CD4-positive, alpha-beta T cell treated with Interleukin-10 for 1 hour (primary cell): ENCODE results near the gene MAU2.

Source experiments
- DNase-seq: peaks from one replicate; pipeline ENCODE4 v3.0.0-alpha.2; 2020

Gene MAU2

GRCh38 chr19:19306191-19306590 is 14.4 kb upstream of the MAU2 start:
- DNase-seq, result no peak

GRCh38 chr19:19308373-19308772 is 12.3 kb upstream of the MAU2 start:
- DNase-seq, result no peak

GRCh38 chr19:19315444-19315843 is 5.2 kb upstream of the MAU2 start:
- DNase-seq, result no peak

GRCh38 chr19:19316082-19316481 is 4.5 kb upstream of the MAU2 start:
- DNase-seq, result no peak

DNA sequence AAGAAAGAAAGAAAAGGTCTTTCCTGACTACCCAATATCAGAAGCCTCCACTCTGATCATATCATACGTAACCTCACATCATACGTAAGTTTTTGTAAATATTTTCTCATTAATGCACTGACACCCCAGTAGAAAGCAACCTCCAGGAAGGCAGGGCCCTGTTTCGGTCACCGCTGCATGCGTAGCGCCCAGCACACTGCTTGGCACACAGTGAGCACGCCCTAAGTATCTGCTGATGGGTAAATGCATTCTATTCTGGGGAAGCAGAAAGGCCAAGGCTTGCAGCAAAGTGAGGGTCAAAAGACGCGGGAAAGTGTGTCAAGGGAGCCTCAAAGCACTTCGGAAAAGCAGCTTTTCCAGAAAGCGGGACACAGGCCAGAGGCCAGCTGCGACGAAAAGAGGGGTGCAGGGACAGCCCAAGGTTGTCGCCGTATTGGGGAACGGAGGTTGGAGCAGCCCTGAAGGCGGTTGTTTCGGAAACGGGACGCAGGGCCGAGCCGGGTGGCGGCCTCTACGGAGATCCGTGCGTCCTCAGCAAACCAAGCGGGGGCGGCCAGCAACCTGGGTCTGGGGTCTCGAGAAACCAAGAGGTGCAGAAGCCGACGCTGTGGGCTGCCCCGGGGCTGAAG is 783 bp upstream of the MAU2 start:
- peak; percentile 4 for DNase-seq

DNA sequence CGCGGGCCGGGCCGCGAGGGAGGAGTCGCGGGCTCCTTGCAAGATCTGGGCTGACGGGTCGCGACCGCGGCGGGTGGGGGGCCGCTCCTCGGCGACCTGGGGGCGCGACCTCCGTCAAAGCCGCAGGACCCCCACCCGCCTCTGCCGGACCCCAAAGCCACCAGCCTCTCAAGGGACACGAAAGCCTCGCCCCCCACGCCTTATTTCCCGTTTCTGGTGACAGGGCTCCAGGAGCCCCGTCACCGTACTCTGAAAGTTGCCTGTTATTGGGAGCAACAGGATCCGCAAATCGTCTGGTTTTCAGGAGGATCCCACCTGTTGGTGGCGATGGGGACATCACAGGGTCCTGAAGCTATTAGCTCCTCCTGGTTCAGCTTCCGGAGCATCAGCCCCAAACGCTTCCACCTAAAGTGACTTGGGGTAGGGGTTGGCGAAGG is 530 bp downstream of the MAU2 start:
- DNase-seq, result no peak

DNA sequence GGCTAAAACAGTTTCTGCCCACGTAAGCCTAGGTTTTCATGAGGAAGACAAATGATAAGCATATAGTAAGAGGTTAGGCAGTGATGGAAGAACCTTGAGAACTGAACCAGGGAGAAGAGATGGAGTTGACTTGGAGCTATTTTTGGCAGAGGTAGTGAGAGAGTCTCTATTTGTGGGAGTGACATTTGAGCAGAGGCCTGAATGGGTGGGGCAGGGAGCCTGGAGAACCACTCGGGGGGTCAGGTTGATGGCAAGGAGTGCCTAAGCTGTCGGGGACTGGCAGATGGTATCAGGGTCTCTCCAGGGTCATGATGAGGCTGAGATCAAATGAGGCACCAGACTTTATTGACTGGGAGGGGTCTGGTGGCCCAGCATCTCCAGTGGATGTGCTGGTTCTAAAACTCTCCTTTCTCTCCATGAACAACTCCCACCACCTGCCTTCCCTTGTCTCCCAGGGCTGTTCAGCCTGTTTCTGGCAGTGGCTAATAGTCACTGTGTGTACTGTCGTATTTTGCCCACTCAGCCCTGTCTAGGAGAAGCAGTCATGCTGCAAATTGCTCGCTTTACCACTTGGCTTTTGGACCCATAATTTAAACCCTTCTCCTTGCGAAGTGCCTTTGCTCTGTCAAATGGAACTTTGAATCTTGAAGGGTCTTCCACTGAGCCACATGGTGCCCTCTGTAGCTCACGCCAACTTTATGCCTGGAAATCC is 3.6 kb downstream of the MAU2 start:
- no peak for DNase-seq

- DNase-seq, result no peak
Observed at GRCh38 chr19:19327672-19328071, 7.0 kb downstream of the MAU2 start.

DNA sequence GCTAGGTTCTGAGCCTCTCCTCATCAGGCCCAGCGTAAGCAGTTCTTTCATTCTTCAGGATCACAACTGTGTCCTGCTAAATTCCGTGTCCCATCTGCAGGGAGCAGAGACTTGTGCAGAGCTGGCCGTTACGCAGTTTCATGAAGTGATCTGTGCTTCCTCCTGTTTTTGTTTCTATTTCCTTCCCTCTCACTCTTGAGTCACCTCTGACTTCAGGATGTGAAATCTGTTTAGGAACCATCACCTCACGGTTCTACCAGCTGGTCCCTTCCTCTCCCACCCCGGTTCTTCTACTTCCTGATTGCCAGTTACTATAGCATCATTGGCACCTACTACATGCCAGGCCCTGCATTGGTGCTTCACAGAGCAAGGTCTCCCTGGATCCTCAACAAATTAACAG is 8.5 kb downstream of the MAU2 start:
- no peak for DNase-seq

GRCh38 chr19:19334063-19334988 is 13.7 kb downstream of the MAU2 start:
- no peak for DNase-seq

DNA sequence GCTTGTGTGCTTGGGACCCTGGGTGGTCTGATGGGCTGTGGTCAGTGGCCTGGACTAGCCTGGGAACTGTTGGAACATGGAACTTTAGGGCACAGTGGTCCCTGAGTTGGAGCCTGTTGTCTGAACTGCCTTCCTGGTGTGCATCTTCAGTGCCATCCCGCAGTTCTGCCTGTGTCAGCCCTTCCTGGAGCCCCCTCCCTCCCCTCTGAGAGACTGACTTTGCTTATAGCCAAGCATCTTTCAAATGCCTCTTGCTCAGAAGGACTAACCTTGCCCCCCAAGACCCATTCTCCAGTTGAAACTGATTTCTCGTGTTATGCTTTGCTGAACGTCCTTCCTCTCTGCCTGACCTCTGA is 14.3 kb downstream of the MAU2 start:
- no peak for DNase-seq

- DNase-seq, result no peak
Observed at GRCh38 chr19:19335408-19336158, 15.0 kb downstream of the MAU2 start.

GRCh38 chr19:19336597-19336996 is 16.0 kb downstream of the MAU2 start:
- DNase-seq, result no peak

- DNase-seq, result no peak
Observed at GRCh38 chr19:19337120-19337519, 16.5 kb downstream of the MAU2 start.

DNA sequence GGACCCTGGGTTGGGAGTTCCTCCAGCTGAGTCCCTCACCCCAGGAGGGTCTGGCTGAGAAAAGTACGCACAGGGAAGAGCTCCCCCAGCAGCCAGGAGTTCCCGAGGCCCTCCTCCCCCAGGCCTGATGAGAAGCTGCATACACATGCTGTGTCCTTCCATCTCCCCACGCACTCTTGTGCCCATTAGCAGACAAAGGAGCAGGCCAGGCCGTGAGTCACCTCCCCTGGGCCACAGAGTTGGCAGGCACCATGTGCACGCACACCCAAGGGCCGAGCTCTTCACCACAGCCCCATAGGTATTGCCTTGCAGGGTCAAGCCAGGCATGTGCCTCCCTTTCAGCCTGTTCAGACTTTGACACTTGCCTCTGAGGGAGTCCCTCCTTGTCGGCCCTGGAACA is 17.5 kb downstream of the MAU2 start:
- no peak for DNase-seq

DNA sequence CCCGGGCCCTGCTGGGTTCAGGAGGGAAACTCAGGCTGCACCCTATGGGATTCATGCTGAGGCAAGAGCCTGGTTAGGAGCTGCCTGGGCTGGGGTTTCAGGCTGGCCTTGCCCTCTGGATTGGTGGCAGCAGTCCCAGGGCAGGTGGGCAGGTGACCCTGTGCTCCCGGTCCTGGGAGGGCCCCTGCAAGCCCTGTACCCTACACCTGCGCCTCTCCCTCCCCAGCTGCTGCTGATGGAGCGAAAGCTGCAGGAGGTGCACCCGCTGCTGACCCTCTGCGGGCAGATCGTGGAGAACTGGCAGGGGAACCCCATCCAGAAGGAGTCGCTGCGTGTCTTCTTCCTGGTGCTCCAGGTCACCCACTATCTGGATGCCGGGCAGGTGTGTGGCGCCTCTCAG is 20.4 kb downstream of the MAU2 start:
- no peak for DNase-seq

- peak; percentile 10 for DNase-seq
Observed at GRCh38 chr19:19342086-19343015, 21.7 kb downstream of the MAU2 start.

DNA sequence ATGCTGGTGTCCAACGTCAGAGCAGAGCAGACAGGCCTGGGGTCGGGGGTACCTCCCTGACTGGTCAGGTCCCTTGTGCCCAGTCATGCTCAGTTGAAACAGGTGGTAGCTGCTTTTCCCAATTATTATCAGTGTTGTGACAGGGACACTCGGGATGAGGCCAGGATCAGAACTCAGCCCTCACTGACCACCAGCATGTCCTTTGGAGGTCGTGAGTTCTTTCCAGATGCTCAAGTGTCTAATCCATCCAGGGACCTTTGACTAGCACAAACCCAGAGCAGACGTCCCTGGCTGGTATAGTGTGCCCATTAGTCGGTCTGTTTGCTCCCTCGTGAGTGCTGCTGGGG is 22.4 kb downstream of the MAU2 start:
- no peak for DNase-seq

DNA sequence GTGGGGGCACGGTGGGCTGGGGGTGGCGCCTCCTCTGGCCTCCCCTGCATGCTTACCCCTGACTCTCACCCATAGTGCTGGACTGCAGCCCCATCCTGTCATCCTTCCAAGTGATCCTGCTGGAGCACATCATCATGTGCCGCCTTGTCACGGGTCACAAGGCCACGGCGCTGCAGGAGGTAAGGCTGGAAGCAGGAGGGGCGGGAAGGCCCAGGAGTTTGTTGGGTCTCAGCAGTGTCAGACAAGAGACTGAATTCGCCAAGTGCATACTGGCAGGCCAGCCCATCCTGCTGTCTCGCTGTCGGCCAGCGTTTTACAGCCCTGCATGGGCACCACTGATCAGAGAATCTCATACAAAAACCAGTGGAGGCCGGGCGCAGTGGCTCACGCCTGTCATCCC is 23.1 kb downstream of the MAU2 start:
- no peak for DNase-seq

DNA sequence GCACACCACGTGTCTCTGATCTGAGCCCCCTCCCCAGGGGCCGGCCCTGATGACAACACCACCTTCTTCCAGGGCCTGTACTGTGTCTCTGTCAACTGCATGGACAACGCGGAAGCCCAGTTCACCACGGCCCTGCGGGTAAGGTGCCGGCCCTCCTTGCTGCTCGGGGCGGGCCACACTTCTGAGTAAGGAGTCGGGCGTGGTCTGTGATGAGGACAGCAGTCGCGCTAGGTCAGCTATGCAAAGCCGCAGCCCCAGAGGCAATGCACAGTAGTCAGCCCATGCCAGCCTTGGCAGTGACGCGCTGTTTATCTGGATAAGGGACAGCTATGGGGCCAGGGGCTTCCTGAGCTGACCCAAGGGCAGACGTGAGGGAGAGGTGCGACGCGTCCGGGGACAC is 24.6 kb downstream of the MAU2 start:
- DNase-seq, result no peak

GRCh38 chr19:19345970-19346369 is 25.3 kb downstream of the MAU2 start:
- no peak for DNase-seq
